GM23248 (cell line): ENCODE measurements around the gene POFUT2. TPM values are rescaled to one million over a fixed set of nuclear protein-coding genes. Genes with fewer than 3 reads are reported as not detected.

Experiments used
- DNase-seq: peaks from one replicate; pipeline ENCODE4 v3.0.0-alpha.2; 2015
- H2AFZ ChIP-seq: fragments of 200-600 bp; sonication (generic); 2 replicates; pipeline ENCODE4 v1.6.1; 2016; ENCODE audit warnings: antibody characterized with exemption
- H3F3A ChIP-seq: fragments of 200-600 bp; sonication (generic); 2 replicates; pipeline ENCODE4 v1.6.1; 2016; ENCODE audit warnings: mild to moderate bottlenecking, antibody characterized with exemption, mixed run types; ENCODE audit not compliant: insufficient read depth
- H3K27ac ChIP-seq: fragments of 200-600 bp; sonication (generic); 2 replicates; pipeline ENCODE4 v1.5.1; 2016; ENCODE audit warnings: mild to moderate bottlenecking
- H3K27me3 ChIP-seq: fragments of 200-600 bp; sonication (generic); replicated peaks from 2 replicates; pipeline ENCODE4 v1.6.1; 2016; ENCODE audit warnings: mild to moderate bottlenecking; ENCODE audit not compliant: insufficient read depth
- H3K36me3 ChIP-seq: fragments of 200-600 bp; sonication (generic); 2 replicates; pipeline ENCODE4 v1.6.1; 2016; ENCODE audit warnings: low read depth, mild to moderate bottlenecking
- H3K4me1 ChIP-seq: fragments of 200-600 bp; sonication (generic); 2 replicates; pipeline ENCODE4 v1.6.1; 2016; ENCODE audit warnings: mild to moderate bottlenecking; ENCODE audit not compliant: insufficient read depth
- H3K4me2 ChIP-seq: fragments of 200-600 bp; sonication (generic); one replicate; pipeline ENCODE4 v1.6.1; 2016; ENCODE audit warnings: mild to moderate bottlenecking; ENCODE audit not compliant: unreplicated experiment
- H3K4me3 ChIP-seq: fragments of 200-600 bp; sonication (generic); 2 replicates; pipeline ENCODE4 v1.5.1; 2016; ENCODE audit warnings: mild to moderate bottlenecking
- H3K79me2 ChIP-seq: fragments of 200-600 bp; sonication (generic); 2 replicates; pipeline ENCODE4 v1.6.1; 2016; ENCODE audit warnings: mild to moderate bottlenecking; ENCODE audit not compliant: insufficient read depth
- H3K9ac ChIP-seq: fragments of 200-600 bp; sonication (generic); 2 replicates; pipeline ENCODE4 v1.6.1; 2016; ENCODE audit warnings: mild to moderate bottlenecking
- H3K9me2 ChIP-seq: fragments of 200-600 bp; sonication (generic); 2 replicates; pipeline ENCODE4 v1.6.1; 2016; ENCODE audit warnings: mixed run types, mild to moderate bottlenecking, moderate library complexity; ENCODE audit not compliant: insufficient read depth
- H3K9me3 ChIP-seq: fragments of 200-600 bp; sonication (generic); one replicate; pipeline ENCODE4 v1.6.1; 2017; ENCODE audit warnings: low read depth
- H4K20me1 ChIP-seq: fragments of 200-600 bp; sonication (generic); 2 replicates; pipeline ENCODE4 v1.6.0; 2016; ENCODE audit not compliant: insufficient read depth
- EZH2 ChIP-seq: fragments of 200-600 bp; sonication (generic); IDR thresholded peaks from 2 replicates; pipeline ENCODE4 v1.6.1; 2018; ENCODE audit warnings: antibody characterized with exemption, mild to moderate bottlenecking; ENCODE audit not compliant: insufficient read depth, poor library complexity, severe bottlenecking
- EZH2phosphoT487 ChIP-seq: fragments of 200-600 bp; sonication (generic); IDR thresholded peaks from 2 replicates; pipeline ENCODE4 v1.6.1; 2018; ENCODE audit warnings: antibody characterized with exemption, moderate library complexity, mild to moderate bottlenecking, low read depth; ENCODE audit not compliant: insufficient read depth
- WGBS, 2 experiments: methylation state at CpG; one replicate each; pipeline ENCODE4 v1.1.6; 2015 to 2017; ENCODE audit warnings: low lambda C conversion rate in 2 of 2, low coverage in 1 of 2; ENCODE audit errors: missing lambda C conversion rate in 2 of 2; 5-methylcytosine and 5-hydroxymethylcytosine counted together
- in situ Hi-C: fragments of 300-500 bp; cut with MboI; formaldehyde crosslinking; loops from 2 replicates; pipeline ENCODE4 v1.15.0; 2020
- polyA plus RNA-seq: library from polyadenylated mRNA; unstranded; fragments of >200 nt; fragmentation: Nextera tagmentation; extraction: Ambion mirVana; gene quantifications from 2 replicates; pipeline ENCODE4 v1.2.1, GENCODE V29; 2016
- total RNA-seq: library from RNA; depleted of rRNA; stranded (reverse); fragments of >200 nt; shearing (Covaris generic); gene quantifications from 2 replicates; pipeline ENCODE4 v1.2.3, GENCODE V29; 2014

POFUT2 gene
- total and polyA plus RNA-seq, 2 experiments from 2014 or later = 30.1 to 48.2 TPM

DNA sequence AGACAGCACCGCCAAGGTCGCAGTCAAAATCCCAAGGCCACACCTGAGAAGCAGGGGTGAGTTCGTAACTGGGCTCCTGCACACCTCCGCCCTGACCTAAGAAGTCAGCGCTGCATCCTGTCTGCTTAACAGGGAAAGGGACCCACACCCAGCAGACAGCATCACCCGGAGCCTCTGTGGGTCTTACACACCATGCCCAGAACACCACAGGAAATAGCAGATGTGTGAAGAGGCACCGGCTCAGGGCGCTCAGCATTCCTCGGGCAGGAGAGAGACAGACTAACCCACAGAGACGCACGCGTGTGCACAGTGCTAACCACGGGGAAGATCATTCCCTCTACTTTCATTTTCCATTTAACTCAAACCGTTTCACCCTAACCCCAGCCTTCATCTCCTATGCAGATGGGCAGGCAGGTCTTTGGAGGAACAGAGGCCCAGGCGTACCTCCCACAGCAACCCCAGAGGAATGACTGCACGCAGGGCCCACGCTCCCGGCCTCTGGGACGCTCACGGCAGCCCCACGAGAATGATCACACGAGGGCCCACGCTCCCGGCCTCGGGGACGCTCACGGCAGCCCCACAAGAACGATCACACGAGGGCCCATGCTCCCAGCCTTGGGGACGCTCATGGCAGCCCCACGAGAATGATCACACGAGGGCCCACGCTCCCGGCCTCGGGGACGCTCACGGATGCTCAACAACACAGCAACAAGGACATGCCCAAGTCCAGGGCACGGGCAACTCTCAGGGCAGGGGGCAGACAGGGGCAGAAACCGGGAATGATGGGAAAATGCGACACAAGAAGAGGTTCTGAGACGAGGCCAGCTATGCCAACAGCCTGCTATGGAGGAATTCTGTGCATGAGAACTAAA lies 20.9 kb downstream of the POFUT2 start:
- H3F3A ChIP-seq = no peaks in the 10 kb centered on the region
- H3K79me2 ChIP-seq = peaks cover 21% of the 10 kb centered on the region
- no peak overlapping the region for H3K4me3 ChIP-seq
- in situ Hi-C loops = no loop called here
- WGBS, 2 experiments = 91 to 92% methylated on average over 31 to 41 of the region's 41 CpGs
- peaks cover 38% of the 10 kb centered on the region for H3K36me3 ChIP-seq
- no peaks in the 10 kb centered on the region for H3K4me1 ChIP-seq
- no peaks in the 10 kb centered on the region for H3K27me3 ChIP-seq
- no peak overlapping the region for H3K9ac ChIP-seq
- H3K4me2 ChIP-seq = no peak overlapping the region
- H3K9me3 ChIP-seq = no peaks in the 10 kb centered on the region
- no peaks in the 10 kb centered on the region for H3K9me2 ChIP-seq
- 0 out of 2 replicates have a peak, but pooled peaks cover 6% of the 10 kb centered on the region for H4K20me1 ChIP-seq
- no peak overlapping the region for H3K27ac ChIP-seq
- TF ChIP-seq EZH2phosphoT487 (no peak), EZH2 (no peak)
- no peak for DNase-seq
- H2AFZ ChIP-seq = no peak overlapping the region

GRCh38 chr21:45265721-45266517 lies 21.8 kb downstream of the POFUT2 start:
- Histone ChIP-seq H3K27ac (no peak overlapping the region), H3K4me3 (no peak overlapping the region), H3K9me3 (no peaks in the 10 kb centered on the region), H3K36me3 (peaks cover 30% of the 10 kb centered on the region), H3K9ac (no peak overlapping the region), H3F3A (no peaks in the 10 kb centered on the region), H3K4me1 (no peaks in the 10 kb centered on the region), H3K4me2 (no peak overlapping the region), H3K27me3 (no peaks in the 10 kb centered on the region), H3K9me2 (no peaks in the 10 kb centered on the region), H4K20me1 (0 out of 2 replicates have a peak, but pooled peaks cover 6% of the 10 kb centered on the region), H2AFZ (no peak overlapping the region), H3K79me2 (peaks cover 13% of the 10 kb centered on the region)
- no peak for DNase-seq
- in situ Hi-C loops = no loop called here
- 97 to 98% methylated on average over 36 of the region's 36 CpGs for WGBS, 2 experiments
- no peak for TF ChIP-seq EZH2

DNA sequence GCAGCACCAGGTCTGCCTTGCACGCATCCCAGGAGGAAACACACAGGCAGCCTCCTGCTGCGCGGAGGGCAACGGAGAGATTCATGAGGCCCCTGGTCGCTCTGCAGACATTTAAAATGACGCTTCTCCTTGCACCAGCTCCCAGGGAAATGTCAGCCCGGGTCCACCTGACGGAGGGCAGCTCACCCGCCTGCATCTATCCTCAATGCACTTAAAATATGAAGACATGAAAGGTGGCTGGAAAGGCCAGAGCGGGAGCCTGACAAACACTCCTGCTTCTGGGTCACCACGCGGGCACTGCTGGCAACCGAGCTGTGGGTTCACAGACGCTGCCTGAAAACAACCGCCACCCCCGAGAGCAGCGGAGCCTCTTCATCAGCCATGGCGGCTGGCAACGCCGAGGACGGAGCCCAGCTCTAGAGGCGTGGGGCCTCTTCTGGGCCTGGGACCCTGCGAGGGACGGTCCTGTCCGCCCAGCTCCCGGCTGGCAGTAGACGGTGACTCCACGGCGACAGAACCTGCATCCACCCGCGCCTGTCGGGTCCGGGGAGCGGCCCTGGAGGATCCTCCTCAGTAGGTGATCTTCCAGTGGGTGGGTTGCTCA lies 22.7 kb downstream of the POFUT2 start:
- no peaks in the 10 kb centered on the region for H3F3A ChIP-seq
- H2AFZ ChIP-seq = no peak overlapping the region
- H3K4me2 ChIP-seq = no peak overlapping the region
- in situ Hi-C loops = no loop called here
- peaks cover 4% of the 10 kb centered on the region for H3K79me2 ChIP-seq
- no peak for DNase-seq
- H3K9ac ChIP-seq = no peak overlapping the region
- H3K27ac ChIP-seq = no peak overlapping the region
- H3K4me1 ChIP-seq = no peaks in the 10 kb centered on the region
- no peaks in the 10 kb centered on the region for H3K9me3 ChIP-seq
- H3K9me2 ChIP-seq = no peaks in the 10 kb centered on the region
- peaks cover 20% of the 10 kb centered on the region for H3K36me3 ChIP-seq
- WGBS, 2 experiments = 91 to 95% methylated on average over 31 to 34 of the region's 34 CpGs
- TF ChIP-seq EZH2 (no peak), EZH2phosphoT487 (no peak)
- 0 out of 2 replicates have a peak, but pooled peaks cover 4% of the 10 kb centered on the region for H4K20me1 ChIP-seq
- H3K27me3 ChIP-seq = no peaks in the 10 kb centered on the region
- H3K4me3 ChIP-seq = no peak overlapping the region

DNA sequence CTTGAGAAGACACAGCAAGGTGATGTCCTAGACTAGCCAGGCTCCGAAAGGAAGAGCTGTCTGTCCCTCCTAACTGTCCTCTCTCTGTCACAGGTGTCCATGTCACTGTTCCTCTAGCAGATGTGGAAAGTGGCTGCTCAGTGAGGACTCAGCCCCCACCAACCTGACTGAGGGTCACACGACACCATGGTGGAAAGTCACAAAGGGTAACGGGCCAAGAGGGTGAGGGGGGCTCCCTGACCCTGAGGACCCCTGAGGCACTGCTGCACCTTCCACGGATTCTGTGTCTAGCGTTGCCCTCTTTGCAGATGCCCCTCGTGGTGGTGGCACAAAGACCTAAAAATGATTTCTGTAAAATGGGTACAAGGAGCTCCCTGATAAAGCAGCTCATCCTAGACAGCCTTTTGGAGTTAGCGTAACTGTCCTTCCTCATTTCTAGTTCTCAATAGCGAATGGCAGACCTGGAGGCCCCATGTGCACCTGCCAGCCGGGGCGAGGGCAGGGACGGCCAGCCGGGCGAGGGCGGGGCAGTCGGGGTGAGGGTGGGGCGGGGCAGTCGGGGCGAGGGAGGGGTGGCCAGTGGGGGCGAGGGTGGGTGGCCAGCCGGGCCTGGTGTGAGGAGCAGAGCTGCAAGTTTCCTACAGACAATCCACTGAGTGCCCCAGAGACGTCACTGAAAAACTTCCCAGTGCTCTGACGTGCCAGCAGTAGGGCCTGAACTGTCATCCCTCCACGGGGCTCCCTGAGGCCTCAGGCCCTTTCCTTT lies 23.4 kb downstream of the POFUT2 start:
- H3K27me3 ChIP-seq = no peaks in the 10 kb centered on the region
- no peak for DNase-seq
- no peak overlapping the region for H3K9ac ChIP-seq
- H3K4me1 ChIP-seq = no peaks in the 10 kb centered on the region
- no peaks in the 10 kb centered on the region for H4K20me1 ChIP-seq
- H3K79me2 ChIP-seq = no peaks in the 10 kb centered on the region; the same call in 1 of the 2 replicates
- H3K27ac ChIP-seq = no peak overlapping the region
- no peak overlapping the region for H2AFZ ChIP-seq
- H3F3A ChIP-seq = no peaks in the 10 kb centered on the region
- H3K36me3 ChIP-seq = peaks cover 17% of the 10 kb centered on the region
- H3K9me2 ChIP-seq = no peaks in the 10 kb centered on the region
- in situ Hi-C loops = no loop called here
- TF ChIP-seq EZH2phosphoT487 (no peak), EZH2 (no peak)
- 84 to 85% methylated on average over 23 of the region's 23 CpGs for WGBS, 2 experiments
- no peaks in the 10 kb centered on the region for H3K9me3 ChIP-seq
- no peak overlapping the region for H3K4me2 ChIP-seq
- no peak overlapping the region for H3K4me3 ChIP-seq
